ENCODE measurements around the gene EPB41L4B. TPM values are rescaled to one million over a fixed set of nuclear protein-coding genes. Genes with fewer than 3 reads are reported as not detected.
"Not testable (repeated sequence)": the region's sequence is repeated elsewhere in the genome, so short reads cannot be mapped to it uniquely, and the experiment has no call there.

The EPB41L4B gene
- total RNA-seq, 2 experiments from 2014 or later: 0.32 to 0.44 TPM

- CTCF ChIA-PET: no interaction called here
- POLR2A ChIA-PET: no interaction called here
These were observed 181.0 kb downstream of the EPB41L4B start for GRCh38 chr9:109139851-109140250.

- POLR2A ChIA-PET: no interaction called here
- CTCF ChIA-PET: no interaction called here
These were observed 182.4 kb downstream of the EPB41L4B start for GRCh38 chr9:109138421-109138820.

- ChIA-PET POLR2A (no interaction called here), CTCF (interaction anchor here (0.7 kb wide), 1 partner anchor 997 kb away, joined by 4 read pairs; no protein-coding TSS in a partner anchor)
These were observed 186.7 kb downstream of the EPB41L4B start for GRCh38 chr9:109134167-109134578.

GRCh38 chr9:109133533-109133932 lies 187.3 kb downstream of the EPB41L4B start:
- CTCF ChIA-PET: no interaction called here
- POLR2A ChIA-PET: no interaction called here

- POLR2A ChIA-PET: no interaction called here
- CTCF ChIA-PET: no interaction called here
These were observed 188.3 kb downstream of the EPB41L4B start for GRCh38 chr9:109132567-109133021.

GRCh38 chr9:109129470-109130197 lies 191.2 kb downstream of the EPB41L4B start:
- ChIA-PET POLR2A (no interaction called here), CTCF (interaction anchor here (0.6 kb wide), 1 partner anchor 340 kb away, joined by 3 read pairs; no protein-coding TSS in a partner anchor)

GRCh38 chr9:109126671-109127070 lies 194.2 kb downstream of the EPB41L4B start:
- CTCF ChIA-PET, POLR2A ChIA-PET: not testable (repeated sequence)

- ChIA-PET CTCF (no interaction called here), POLR2A (no interaction called here)
These were observed 196.7 kb downstream of the EPB41L4B start for GRCh38 chr9:109124121-109124520.

GRCh38 chr9:109122726-109123621 lies 197.9 kb downstream of the EPB41L4B start:
- CTCF ChIA-PET: no interaction called here
- POLR2A ChIA-PET: no interaction called here

Other genes with a start within 250 kb of the EPB41L4B start
- 10 to 100 TPM; 32.0 to 32.6 TPM for gene TMEM245, start 201.1 kb downstream of the EPB41L4B start, total RNA-seq
- not detected for gene FRRS1L, start 153.8 kb downstream of the EPB41L4B start, total RNA-seq
- under 1 TPM; 0.51 to 0.96 TPM for gene PTPN3, start 177.2 kb upstream of the EPB41L4B start, total RNA-seq

Measured in activated CD8-positive, alpha-beta memory T cell treated with anti-CD3 and anti-CD28 coated beads for 36 hours (primary cell).